GM23338 (cell line): ENCODE measurements around the gene C16orf74. TPM values are rescaled to one million over a fixed set of nuclear protein-coding genes. Genes with fewer than 3 reads are reported as not detected.
A peak's percentile ranks its signal among the peaks of the same experiment; 100 is the strongest.

Experiments
- ATAC-seq: fragments of 200-7000 bp; cut with Tn5 transposase; 3 replicates; pipeline ENCODE4 v1.9.1; 2020
- DNase-seq: peaks from one replicate; pipeline ENCODE4 v3.0.0-alpha.2; 2015; ENCODE audit warnings: low spot score
- H2AFZ ChIP-seq: fragments of 200-600 bp; sonication (generic); 2 replicates; pipeline ENCODE4 v1.8.0; 2016; ENCODE audit warnings: antibody characterized with exemption, mild to moderate bottlenecking, moderate library complexity
- H3F3A ChIP-seq: fragments of 200-600 bp; sonication (generic); replicated peaks from 2 replicates; pipeline ENCODE4 v1.8.0; 2017; ENCODE audit warnings: antibody characterized with exemption, mixed run types, low read depth
- H3K27ac ChIP-seq: fragments of 200-600 bp; sonication (generic); 2 replicates; pipeline ENCODE4 v1.6.1; 2016; ENCODE audit warnings: low read depth
- H3K27me3 ChIP-seq: fragments of 200-600 bp; sonication (generic); 2 replicates; pipeline ENCODE4 v1.8.0; 2016; ENCODE audit warnings: mild to moderate bottlenecking, mixed run types, moderate library complexity; ENCODE audit not compliant: insufficient read depth
- H3K36me3 ChIP-seq: fragments of 200-600 bp; sonication (generic); 2 replicates; pipeline ENCODE4 v1.8.0; 2016; ENCODE audit warnings: mild to moderate bottlenecking; ENCODE audit not compliant: insufficient read depth
- H3K4me1 ChIP-seq: fragments of 200-600 bp; sonication (generic); 2 replicates; pipeline ENCODE4 v1.8.0; 2016; ENCODE audit warnings: mild to moderate bottlenecking, moderate library complexity; ENCODE audit not compliant: insufficient read depth
- H3K4me2 ChIP-seq: fragments of 200-600 bp; sonication (generic); 2 replicates; pipeline ENCODE4 v1.7.1; 2017; ENCODE audit warnings: mixed run types
- H3K4me3 ChIP-seq: fragments of 200-600 bp; sonication (generic); 2 replicates; pipeline ENCODE4 v1.6.1; 2016; ENCODE audit warnings: mixed run types
- H3K79me2 ChIP-seq: fragments of 200-600 bp; sonication (generic); replicated peaks from 2 replicates; pipeline ENCODE4 v1.8.0; 2017; ENCODE audit warnings: mild to moderate bottlenecking; ENCODE audit not compliant: insufficient read depth
- H3K9me2 ChIP-seq: fragments of 200-600 bp; sonication (generic); 2 replicates; pipeline ENCODE4 v1.8.0; 2017; ENCODE audit not compliant: insufficient read depth
- H4K20me1 ChIP-seq: fragments of 200-600 bp; sonication (generic); replicated peaks from 2 replicates; pipeline ENCODE4 v1.8.0; 2017; ENCODE audit warnings: mild to moderate bottlenecking; ENCODE audit not compliant: insufficient read depth
- H3K27ac Mint-ChIP-seq: 2 replicates; pipeline ENCODE4 v1.8.0; 2020; ENCODE audit warnings: inconsistent platforms, mild to moderate bottlenecking, moderate library complexity, mixed read lengths
- H3K27me3 Mint-ChIP-seq: 3 replicates; pipeline ENCODE4 v1.8.0; 2022; ENCODE audit warnings: low read depth, mild to moderate bottlenecking, moderate library complexity, mixed read lengths, inconsistent platforms; ENCODE audit not compliant: insufficient read depth, poor library complexity
- H3K36me3 Mint-ChIP-seq: 3 replicates; pipeline ENCODE4 v1.8.0; 2021; ENCODE audit warnings: low read depth, mild to moderate bottlenecking, inconsistent platforms, moderate library complexity, mixed read lengths
- H3K4me1 Mint-ChIP-seq: 3 replicates; pipeline ENCODE4 v1.8.0; 2020; ENCODE audit warnings: mild to moderate bottlenecking, inconsistent platforms, mixed read lengths
- H3K4me3 Mint-ChIP-seq: 3 replicates; pipeline ENCODE4 v1.8.0; 2021; ENCODE audit warnings: moderate library complexity, mild to moderate bottlenecking, inconsistent platforms, mixed read lengths
- H3K9me3 Mint-ChIP-seq: 3 replicates; pipeline ENCODE4 v1.8.0; 2020; ENCODE audit warnings: moderate library complexity, mild to moderate bottlenecking, inconsistent platforms, mixed read lengths
- CTCF ChIP-seq, 2 experiments: fragments of 200-600 bp in 1 of 2; sonication (generic) in 1 of 2; conservative IDR thresholded peaks; 2 replicates each; pipeline versions ENCODE4 v1.5.1 to v1.6.1; 2016 to 2017; ENCODE audit warnings: antibody characterized with exemption in 2 of 2, low read depth in 2 of 2, mild to moderate bottlenecking in 2 of 2, moderate library complexity in 1 of 2
- ETS1 ChIP-seq: IDR thresholded peaks from 2 replicates; pipeline ENCODE4 v1.6.1; 2016; ENCODE audit warnings: antibody characterized with exemption
- EZH2 ChIP-seq: fragments of 200-600 bp; sonication (generic); IDR thresholded peaks from one replicate; pipeline ENCODE4 v1.8.0; 2017; ENCODE audit warnings: antibody characterized with exemption, mild to moderate bottlenecking, low read depth; ENCODE audit not compliant: unreplicated experiment
- EZH2phosphoT487 ChIP-seq: fragments of 200-600 bp; sonication (generic); IDR thresholded peaks from one replicate; pipeline ENCODE4 v1.8.1; 2018; ENCODE audit warnings: antibody characterized with exemption; ENCODE audit not compliant: unreplicated experiment
- JUNB ChIP-seq: IDR thresholded peaks from one replicate; pipeline ENCODE4 v1.6.1; 2016; ENCODE audit warnings: antibody characterized with exemption; ENCODE audit not compliant: unreplicated experiment
- NANOG ChIP-seq: IDR thresholded peaks from 2 replicates; pipeline ENCODE4 v1.6.1; 2016; ENCODE audit warnings: antibody characterized with exemption, borderline replicate concordance
- POLR2AphosphoS5 ChIP-seq: IDR thresholded peaks from 2 replicates; pipeline ENCODE4 v1.6.1; 2016; ENCODE audit warnings: antibody characterized with exemption, low read depth
- REST ChIP-seq: IDR thresholded peaks from one replicate; pipeline ENCODE4 v1.6.1; 2018; ENCODE audit warnings: antibody characterized with exemption; ENCODE audit not compliant: unreplicated experiment
- ZNF114 ChIP-seq: fragments of 250-450 bp; sonication (Bioruptor Pico); IDR thresholded peaks from 2 replicates; pipeline ENCODE4 v1.5.0; 2020; ENCODE audit warnings: mild to moderate bottlenecking, moderate library complexity
- ZNF331 ChIP-seq: fragments of 250-450 bp; sonication (Bioruptor Pico); IDR thresholded peaks from 2 replicates; pipeline ENCODE4 v1.5.0; 2020; ENCODE audit warnings: low read depth, mild to moderate bottlenecking, moderate library complexity
- polyA plus RNA-seq: library from polyadenylated mRNA; unstranded; fragments of >200 nt; fragmentation: Nextera tagmentation; extraction: Ambion mirVana; gene quantifications from 2 replicates; pipeline ENCODE4 v1.2.1, GENCODE V29; 2016
- total RNA-seq: library from RNA; depleted of rRNA; stranded (reverse); fragments of >200 nt; shearing (Covaris generic); gene quantifications from 2 replicates; pipeline ENCODE4 v1.2.3, GENCODE V29; 2014

C16orf74 gene
- total and polyA plus RNA-seq, 2 experiments from 2014 or later, result 12.1 to 19.1 TPM

GRCh38 chr16:85798901-85799496, 48.1 kb upstream of the C16orf74 start:
- peak; percentile 48 for DNase-seq
- Histone ChIP-seq H2AFZ (peak overlapping the region; percentile 74), H4K20me1 (peaks cover 43% of the 10 kb centered on the region), H3K79me2 (peaks cover 92% of the 10 kb centered on the region), H3K4me1 (peaks cover 9% of the 10 kb centered on the region), H3K4me3 (peak overlapping the region; percentile 98), H3F3A (0 out of 2 replicates have a peak, but pooled peaks cover 3% of the 10 kb centered on the region), H3K4me2 (peak overlapping the region; percentile 99), H3K27me3 (no peaks in the 10 kb centered on the region), H3K9me2 (no peaks in the 10 kb centered on the region), H3K27ac (peak overlapping the region; percentile 66; the same call in 1 of the 2 replicates), H3K36me3 (peaks cover 25% of the 10 kb centered on the region)
- peak overlapping the region; percentile 89 for H3K4me3 Mint-ChIP-seq
- peaks cover 20% of the 10 kb centered on the region for H3K27me3 Mint-ChIP-seq
- H3K4me1 Mint-ChIP-seq, result peaks cover 18% of the 10 kb centered on the region
- peaks cover 66% of the 10 kb centered on the region for H3K36me3 Mint-ChIP-seq
- peak overlapping the region; percentile 60 for H3K27ac Mint-ChIP-seq
- no peaks in the 10 kb centered on the region; the same call in 2 of the 3 replicates for H3K9me3 Mint-ChIP-seq
- TF ChIP-seq CTCF (conservative IDR thresholded peaks at IDR 0.05; ENCODE audit: low read depth in 2 of 2), result peak in 1 of 2 experiments; percentile 13; a peak in 1 of 4 replicates
- no peak for TF ChIP-seq POLR2AphosphoS5
- peak; percentile 46 for ATAC-seq

- Mint-ChIP-seq H3K4me1 (peaks cover 18% of the 10 kb centered on the region), H3K4me3 (peak overlapping the region; percentile 89), H3K36me3 (peaks cover 65% of the 10 kb centered on the region), H3K27me3 (peaks cover 20% of the 10 kb centered on the region), H3K27ac (peak overlapping the region; percentile 60), H3K9me3 (no peaks in the 10 kb centered on the region; the same call in 2 of the 3 replicates)
- ATAC-seq (no peak), DNase-seq (peak; percentile 24)
- Histone ChIP-seq H3K36me3 (peaks cover 25% of the 10 kb centered on the region), H4K20me1 (peaks cover 44% of the 10 kb centered on the region), H3K4me1 (peaks cover 9% of the 10 kb centered on the region), H3K4me3 (peak overlapping the region; percentile 98), H3F3A (0 out of 2 replicates have a peak, but pooled peaks cover 3% of the 10 kb centered on the region), H3K27ac (peak overlapping the region; percentile 66; the same call in 1 of the 2 replicates), H3K4me2 (peak overlapping the region; percentile 99), H3K27me3 (no peaks in the 10 kb centered on the region), H2AFZ (peak overlapping the region; percentile 74; the same call in 1 of the 2 replicates), H3K79me2 (peaks cover 96% of the 10 kb centered on the region), H3K9me2 (no peaks in the 10 kb centered on the region)
- no peak for TF ChIP-seq ZNF114 (CRISPR knock-in tag)
- TF ChIP-seq ZNF331 (CRISPR knock-in tag), result no peak
- TF ChIP-seq REST, result no peak
- no peak for TF ChIP-seq EZH2
- no peak for TF ChIP-seq ETS1
- TF ChIP-seq NANOG, result no peak
- no peak for TF ChIP-seq JUNB
- no peak for TF ChIP-seq EZH2phosphoT487
- TF ChIP-seq POLR2AphosphoS5, result no peak
Measured at GRCh38 chr16:85798283-85798776, 47.4 kb upstream of the C16orf74 start.
